EL (cell line): ENCODE results near the gene TAGLN.
"Not testable (repeated sequence)": the region's sequence is repeated elsewhere in the genome, so short reads cannot be mapped to it uniquely, and the experiment has no call there.

Source experiments
- DNase-seq: peaks from one replicate; pipeline ENCODE4 v3.0.0-alpha.2; 2016

The TAGLN gene

DNA sequence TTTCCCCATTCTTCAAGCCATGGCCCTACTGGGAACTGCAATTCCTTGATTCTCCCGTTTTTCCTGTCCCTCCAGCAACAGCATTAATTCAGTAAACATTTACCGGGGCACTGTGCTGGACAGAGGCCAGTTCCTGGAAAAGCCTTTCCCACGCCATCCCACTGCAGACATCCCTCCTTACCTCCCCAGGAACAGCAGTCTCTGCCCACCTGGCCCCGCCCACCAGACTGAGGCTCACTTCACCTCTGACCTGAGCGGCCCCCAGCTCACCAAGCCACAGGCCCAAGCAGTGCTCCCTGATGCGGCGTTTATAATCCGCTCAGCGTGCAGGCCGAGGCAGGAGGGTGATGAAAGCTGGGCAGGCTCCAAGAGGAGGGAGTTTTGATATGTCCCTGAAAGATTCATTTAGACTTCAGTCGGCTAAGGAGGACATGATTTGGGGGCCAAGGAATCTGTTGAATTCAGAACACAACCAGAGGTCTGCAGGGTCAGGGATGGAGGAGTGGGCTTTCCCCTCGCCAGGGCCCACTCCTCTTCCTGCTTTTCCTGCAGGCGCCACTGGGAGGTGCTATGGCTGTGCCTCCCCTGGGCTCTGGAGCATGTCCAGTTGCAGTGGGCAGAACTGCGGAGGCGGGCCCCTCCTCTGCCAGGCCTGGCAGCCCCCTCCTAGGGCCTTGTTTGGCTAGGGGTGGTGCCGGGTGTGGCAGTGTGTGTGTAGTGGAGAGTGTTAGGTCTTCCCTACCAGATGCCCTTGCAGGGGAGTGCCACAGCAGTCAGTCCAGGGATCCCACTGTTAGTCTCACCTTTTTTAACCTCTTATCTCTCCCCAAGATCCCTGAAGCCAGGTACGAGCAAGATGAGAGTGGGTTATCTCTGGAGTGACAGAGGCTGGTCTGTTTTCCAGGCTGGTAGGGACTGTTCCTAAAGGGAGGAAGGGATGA lies 1.4 kb upstream of the TAGLN start:
- DNase-seq, result peak; percentile 28

DNA sequence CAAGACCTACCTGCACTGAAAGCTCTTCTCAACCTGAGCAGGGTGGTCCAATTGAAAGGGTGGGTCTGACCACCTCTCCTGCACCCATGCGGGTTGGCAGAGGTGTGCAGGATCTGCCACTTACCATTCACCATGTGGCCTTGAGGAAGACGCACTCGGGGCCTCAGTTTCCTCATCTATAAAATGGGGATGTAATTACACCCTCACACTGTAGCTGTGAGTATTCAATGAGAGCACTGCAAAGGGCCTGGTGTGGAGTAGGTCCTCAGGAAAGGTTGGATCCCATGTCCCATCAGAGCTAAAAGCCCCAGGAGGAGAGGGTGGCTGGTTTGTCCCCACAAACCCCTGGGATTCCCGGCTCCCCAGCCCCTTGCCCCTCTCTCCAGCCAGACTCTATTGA lies 557 bp upstream of the TAGLN start:
- DNase-seq, result no peak

DNA sequence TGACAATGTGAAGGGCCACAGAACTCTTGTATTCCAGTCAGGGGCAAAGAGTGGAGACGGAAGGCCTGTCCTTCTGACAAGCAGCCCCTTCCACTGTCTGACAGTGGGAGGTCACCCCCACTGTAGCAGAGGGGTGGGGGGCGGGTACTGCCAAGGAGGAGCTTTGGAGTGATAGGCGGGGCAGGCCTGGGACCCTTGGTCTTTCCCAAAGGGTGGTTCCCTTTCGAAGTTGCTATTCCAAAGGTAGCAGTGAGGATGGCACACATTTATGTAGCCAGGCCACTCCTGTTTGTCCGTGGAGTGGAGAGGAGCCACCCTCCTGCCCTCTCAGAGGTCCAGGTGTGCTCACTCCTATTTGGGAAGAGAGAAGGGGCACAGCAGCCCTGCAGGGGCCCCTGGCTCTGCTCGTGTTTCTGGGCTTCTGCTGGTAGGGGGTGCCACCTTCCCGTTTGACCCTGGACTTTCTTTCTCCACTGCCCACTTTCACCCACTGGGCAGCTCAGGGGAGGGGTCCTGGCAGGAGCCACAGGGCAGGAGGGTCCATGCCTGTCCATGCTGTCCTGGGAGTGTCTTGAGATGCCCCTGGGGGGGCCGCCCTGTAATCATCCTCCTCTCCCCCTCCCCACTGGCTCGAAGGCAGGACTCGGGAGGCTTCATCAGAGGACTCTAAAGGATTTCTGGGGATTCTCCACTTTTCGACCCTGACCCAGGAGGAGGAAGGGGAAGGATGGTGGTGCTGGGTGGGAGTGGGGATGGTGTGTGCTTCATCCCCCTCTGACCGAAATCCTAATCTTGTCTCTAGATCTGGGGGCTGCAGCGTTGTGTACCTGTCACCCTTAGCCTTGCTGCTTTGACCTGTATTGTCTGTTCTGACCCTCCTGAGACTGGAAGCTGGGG lies 994 bp downstream of the TAGLN start:
- DNase-seq, result peak; percentile 30

DNA sequence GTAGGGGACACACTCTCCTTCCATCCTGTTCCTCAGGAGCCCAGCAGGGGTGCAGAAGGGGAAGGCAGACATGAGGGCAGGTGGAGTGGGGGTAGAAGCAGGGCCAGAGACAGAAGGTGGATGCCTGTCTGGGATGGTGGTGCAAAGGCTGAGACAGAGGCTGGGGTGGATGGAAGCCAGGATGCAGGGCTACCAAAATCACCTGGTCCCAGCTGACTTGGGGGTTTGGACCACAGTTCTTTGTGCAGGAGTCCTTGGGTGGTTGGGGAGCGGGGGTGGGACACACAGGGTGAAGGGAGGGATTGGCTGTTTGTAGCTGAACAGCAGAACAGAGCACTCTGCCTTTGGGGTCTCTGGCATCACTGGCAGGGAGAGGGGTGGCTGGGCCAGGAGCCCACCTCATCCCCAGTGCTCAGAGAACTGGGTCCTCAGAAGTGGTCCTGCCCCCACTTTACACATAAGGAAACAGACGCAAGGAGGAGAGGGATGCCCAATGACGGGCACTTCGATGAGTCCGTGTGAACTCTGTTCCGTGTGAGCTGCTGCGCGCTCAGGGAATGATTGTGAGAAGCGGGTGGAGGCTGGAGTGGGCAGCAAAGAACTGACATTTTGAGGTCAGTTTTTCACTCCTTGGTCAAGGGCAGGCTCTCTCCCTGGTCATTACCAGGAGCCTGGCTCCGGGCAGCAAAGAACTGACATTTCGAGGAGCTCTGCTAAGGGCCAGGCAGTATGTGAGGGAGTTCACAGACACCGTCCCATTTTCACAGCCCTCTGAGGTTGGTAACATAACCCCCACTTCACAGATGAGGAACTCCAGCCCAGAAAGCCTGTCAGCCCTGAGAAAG lies 1.9 kb downstream of the TAGLN start:
- peak; percentile 32 for DNase-seq

DNA sequence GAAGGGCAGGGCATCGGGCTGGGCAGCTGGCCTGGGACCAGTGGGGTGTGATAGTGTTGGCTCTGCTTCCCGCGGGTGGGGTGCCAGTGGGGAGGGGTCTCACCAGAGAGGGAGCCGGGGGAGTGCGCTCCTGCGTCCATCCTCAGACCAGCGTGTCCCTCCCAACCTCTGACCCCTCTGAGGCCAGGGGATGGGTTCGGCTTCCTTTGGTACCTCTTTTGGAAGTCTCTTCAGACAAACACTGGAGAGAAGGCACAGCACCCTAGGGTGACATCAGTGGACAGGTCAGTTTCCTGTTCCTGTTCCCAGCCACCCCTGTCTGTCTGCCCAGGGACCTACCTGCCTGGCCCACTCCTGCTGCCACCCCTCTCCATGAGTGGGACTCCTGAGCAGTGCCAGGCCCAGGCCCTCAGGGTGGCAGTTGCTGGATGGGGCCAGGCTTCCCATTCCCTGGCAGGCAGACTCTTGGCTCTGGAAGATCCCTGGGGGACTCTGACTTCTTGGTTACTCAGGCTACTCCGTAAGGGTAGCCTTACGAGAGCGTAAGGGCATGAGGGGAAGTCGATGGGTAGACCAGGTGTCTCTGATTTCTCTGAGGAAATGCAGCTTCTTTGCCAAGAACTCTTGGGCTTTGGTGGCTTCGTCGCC lies 2.6 kb downstream of the TAGLN start:
- no peak for DNase-seq

DNA sequence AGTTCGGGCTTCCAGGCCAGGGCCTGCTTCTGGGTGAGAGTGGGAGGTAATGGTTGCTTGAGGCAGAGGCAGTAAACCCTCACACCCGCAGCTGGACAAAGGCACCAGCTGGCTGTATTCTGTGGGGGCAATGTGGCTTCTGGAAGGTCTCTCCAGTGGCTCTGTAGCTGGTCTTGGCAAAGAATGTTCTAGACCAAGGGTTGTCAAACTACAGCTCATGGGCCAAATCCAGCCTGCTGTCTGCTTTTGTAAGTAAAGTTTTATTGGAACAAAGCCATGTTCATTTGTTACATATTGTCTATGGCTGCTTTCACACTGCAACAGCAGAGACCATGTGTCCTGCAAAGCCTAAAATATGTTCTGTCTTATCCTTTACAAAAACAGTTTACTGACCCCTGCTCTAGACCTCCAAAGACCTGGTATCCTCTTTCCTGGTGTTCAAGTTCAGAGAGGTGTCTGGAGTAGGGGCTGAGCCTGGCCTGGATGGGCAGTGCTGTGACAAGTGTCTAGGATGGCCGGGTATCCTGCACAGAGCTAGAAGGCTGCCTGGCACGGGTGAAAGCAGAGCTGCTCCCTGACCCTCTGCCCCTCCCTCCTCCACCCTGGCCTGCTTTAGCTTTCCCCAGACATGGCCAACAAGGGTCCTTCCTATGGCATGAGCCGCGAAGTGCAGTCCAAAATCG lies 3.4 kb downstream of the TAGLN start:
- DNase-seq, result no peak

DNA sequence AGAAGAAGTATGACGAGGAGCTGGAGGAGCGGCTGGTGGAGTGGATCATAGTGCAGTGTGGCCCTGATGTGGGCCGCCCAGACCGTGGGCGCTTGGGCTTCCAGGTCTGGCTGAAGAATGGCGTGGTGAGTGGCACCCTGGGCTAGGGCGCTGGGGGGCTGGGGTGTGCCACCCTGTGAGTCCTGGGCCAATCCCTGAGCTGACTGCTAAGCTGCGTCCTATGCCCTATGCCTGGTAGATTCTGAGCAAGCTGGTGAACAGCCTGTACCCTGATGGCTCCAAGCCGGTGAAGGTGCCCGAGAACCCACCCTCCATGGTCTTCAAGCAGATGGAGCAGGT lies 3.9 kb downstream of the TAGLN start:
- no peak for DNase-seq

DNA sequence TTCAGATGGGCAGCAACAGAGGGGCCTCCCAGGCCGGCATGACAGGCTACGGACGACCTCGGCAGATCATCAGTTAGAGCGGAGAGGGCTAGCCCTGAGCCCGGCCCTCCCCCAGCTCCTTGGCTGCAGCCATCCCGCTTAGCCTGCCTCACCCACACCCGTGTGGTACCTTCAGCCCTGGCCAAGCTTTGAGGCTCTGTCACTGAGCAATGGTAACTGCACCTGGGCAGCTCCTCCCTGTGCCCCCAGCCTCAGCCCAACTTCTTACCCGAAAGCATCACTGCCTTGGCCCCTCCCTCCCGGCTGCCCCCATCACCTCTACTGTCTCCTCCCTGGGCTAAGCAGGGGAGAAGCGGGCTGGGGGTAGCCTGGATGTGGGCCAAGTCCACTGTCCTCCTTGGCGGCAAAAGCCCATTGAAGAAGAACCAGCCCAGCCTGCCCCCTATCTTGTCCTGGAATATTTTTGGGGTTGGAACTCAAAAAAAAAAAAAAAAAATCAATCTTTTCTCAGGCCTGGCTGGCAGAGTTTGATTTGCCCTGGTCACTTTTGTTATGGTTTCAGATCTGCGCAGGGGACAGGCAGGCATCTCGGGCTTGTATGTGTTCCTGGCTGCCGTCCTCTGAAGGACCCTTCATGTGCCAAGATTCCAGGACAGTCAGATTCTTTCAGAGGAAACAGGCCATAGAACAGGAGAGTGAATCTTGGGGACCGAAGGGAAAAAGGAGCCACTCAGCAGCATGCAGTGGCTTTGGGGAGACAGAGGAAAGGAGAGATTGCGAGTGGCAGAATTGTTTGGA lies 5.3 kb downstream of the TAGLN start:
- DNase-seq, result no peak

DNA sequence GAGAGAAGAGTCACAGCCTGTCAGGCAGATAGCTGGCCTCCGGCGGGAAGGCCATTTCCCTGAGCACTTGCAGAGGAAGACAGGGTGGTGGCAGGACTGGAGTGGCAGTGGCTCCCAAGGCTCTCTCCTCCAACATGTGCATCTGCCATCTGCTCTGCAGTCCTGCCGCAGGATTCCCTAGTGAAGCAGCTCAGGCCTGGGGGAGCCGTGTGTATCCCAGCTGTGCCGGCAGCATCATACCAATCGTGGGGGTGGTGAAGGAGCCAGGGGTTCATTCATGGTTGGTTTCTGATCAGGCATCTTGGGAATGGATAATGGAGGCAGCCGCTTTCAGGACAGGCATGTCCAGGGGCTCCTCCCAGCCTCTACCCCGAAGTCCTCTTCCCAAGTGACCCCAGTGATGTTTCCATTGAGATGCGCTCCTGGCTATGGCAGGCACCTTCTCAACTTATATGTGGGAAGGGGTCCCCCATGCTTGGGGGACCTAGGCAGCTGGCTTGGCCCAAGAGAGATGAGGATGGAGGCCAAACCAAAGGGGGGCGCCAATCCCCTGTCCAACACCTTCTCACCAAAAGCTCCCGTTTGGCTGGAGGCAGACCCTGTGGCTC lies 6.1 kb downstream of the TAGLN start:
- DNase-seq, result no peak

DNA sequence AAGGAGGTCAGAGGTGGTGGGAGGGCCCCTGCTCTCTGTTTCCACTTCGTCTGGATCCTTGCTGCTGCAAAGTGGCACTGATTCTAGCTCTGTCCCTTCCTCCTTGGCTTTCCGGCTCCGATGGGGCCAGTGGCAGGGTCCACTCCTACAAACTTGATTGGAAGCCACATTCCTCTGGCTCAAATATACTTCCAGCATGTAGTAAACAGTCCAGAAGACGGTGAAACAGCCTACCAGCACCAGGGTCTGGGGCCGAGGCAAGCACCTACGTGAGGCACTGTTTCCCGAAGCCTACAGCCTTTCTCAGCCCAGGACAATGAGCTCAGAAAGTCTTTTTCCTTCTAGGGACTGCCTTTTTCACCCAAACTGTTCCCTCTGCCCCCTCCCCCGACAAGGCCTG lies 6.9 kb downstream of the TAGLN start:
- DNase-seq, result not testable (repeated sequence)

DNA sequence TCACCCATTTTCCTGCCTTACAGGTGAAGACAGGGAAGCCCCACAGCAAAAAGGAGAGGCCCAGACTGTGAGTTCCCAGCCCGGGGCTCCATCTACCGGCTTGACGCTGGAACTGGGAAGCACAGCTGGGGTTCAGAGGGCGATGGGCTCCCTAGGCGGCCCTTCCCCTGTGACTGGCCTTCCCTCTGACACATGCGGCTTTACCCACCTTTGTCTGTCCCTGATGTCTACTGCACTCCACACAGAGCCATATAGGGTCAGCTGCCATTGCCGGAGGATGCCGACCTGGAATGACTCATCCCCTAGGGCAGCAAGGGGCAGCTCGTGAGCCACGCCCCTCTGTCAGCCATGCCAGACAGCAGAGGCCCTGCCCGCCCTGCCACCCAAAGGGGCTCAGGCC lies 7.7 kb downstream of the TAGLN start:
- not testable (repeated sequence) for DNase-seq

DNA sequence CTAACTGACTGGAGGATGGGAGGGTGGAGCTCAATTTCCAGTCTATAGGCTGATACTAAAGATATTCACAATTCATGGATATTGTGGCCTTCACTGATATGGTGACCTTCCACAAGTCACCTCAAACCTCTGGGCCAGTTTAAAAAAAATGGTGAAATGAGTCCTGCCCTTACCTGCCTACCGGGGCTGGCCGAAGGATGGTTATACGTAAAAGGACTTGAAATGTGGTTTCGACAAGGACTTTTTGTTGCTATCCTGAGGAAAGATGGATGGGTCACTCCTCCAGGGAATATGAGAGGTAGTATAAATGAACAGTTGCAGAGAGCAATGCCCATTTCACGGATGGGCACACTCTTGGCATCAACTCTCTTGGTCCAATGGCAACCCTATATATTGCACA lies 8.3 kb downstream of the TAGLN start:
- not testable (repeated sequence) for DNase-seq

DNA sequence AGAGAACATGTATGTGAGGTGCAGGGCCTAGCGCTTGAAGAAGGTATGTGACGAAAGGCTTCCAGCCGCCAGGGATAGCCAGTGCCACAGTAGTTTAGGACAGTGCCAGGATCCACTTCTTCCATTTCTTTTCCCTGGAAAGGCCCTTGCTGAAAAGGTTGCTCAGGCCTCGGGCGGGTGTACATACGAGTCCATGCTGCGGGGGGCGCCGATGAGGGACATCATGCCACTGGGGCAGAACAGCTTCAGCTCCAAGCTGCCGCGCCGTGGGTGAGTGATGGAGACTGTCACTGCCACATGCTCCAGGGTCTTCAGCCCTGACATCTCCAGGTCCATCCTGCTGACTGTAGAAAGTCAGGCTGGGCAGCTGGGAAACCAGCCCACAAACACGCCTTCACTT lies 9.5 kb downstream of the TAGLN start:
- DNase-seq, result not testable (repeated sequence)

DNA sequence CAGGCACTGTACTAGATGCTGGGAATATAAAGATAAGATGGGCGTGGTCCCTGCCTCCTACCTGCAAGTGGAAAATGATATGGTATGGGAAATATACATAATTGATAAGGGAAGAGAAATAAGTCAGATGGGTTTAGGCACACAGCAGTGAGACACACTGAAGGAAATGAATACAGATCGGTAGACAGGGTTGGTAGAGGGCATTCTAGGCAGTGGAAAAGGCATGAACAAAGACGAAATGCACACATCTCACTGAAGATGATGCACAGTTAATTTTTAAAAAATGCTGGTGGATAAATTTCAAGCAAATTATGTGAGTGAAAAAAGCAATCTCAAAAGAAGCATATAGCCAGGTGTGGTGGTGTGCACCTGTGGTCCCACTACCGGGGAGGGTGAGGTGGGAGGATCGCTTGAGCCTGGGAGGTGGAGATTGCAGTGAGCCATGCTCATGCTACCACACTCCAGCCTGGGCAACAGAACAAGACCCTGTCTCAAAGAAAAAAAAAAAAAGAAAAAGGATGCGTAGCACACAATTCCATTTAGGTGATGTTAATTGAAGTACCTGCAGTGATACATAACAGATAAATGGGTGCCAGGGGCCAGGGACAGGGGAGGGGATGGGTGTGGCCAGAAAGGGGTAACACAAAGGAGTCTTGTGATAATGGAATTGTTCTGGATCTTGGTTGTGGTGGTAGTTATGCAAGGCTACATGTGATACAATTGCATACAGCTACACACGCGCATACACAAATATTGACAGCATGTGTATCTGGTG lies 10.4 kb downstream of the TAGLN start:
- not testable (repeated sequence) for DNase-seq

DNA sequence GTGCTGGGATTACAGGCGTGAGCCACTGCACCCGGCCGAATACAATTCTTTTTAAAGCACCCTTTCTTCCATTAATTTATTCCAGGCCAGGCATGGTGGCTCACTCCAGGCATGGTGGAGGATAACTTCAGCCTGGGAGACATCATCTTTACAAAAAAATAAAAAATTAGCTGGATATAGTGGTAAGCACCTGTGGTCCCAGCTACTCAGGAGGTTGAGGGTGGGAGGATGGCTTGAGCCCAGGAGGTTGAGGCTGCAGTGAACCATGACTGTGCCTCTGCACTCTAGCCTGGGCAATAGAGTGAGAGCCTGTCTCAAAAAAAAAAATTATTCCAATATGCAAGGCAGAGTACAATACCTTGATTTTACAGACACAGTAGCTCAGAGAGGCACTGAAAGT lies 11.4 kb downstream of the TAGLN start:
- DNase-seq, result no peak

DNA sequence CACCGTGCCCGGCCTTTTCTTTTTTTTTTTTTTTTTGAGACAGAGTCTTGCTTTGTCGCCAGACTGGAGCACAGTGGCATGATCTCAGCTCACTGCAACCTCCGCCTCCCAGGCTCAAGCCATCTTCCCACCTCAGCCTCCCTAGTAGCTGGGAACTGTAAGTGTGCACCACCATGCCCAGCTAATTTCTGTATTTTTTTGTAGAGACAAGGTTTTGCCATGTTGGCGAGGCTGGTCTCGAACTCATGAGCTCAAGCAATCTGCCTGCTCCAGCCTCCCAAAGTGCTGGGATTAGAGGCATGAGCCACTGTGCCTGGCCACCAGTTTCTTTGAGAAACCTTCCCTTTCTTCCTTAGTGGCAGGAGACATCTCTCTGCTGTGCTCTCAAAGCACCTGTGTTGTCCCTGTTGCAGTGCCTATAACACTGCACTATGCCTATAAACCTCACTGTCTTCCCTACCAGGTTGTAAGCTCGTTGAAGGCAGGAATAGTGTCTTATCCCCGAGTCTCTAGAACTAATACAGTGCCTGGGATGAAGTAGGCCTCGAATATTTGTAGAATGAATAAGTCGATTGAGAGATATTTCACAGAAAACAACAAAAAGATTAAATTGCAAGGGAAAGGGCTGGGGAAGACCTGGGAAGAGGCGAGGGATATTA lies 13.7 kb downstream of the TAGLN start:
- no peak for DNase-seq

DNA sequence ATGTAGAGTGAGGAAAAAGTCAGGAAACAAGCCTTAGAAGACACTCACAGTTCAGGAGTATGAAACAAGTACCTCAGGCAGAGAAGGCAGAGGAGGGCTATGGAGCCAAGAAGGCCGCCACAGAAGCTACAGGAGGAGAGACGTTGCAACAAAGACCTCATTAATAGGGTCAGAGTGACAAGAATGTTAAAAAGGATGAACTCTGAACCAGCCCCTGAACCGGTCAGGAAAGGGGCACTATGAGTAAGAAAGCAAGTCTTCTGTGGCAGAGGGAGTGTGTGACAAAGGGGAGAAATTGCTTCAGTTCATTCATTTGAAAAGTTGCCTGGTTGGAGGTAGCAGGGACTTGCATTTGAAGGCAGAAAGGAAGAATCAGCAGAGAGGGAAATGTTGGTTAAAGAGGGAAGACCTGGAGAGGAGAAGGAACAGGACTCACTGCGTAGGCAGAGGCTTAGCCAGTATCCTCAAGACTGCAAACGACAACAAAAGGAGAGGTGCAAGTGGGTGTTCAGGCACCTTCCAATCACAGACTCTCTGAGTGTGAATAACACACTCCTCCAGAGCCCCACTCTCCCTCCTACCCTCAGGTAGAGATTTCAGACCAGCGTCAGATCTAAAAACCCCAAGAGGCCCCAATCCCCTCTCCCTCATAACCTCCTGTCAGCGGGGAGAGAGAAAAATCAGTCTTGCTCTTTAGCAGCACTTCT lies 15.4 kb downstream of the TAGLN start:
- DNase-seq, result no peak
